ENCODE data around the gene TARS3. TPM values are rescaled to one million over a fixed set of nuclear protein-coding genes. Genes with fewer than 3 reads are reported as not detected.

The TARS3 gene
- total RNA-seq, 1 experiment from 2014 or later: 9.5 TPM

GRCh38 chr15:101608201-101608600, 116.1 kb downstream of the TARS3 start:
- no peak overlapping the region for H3K4me3 Mint-ChIP-seq
- H3K9me3 Mint-ChIP-seq: peaks cover 13% of the 10 kb centered on the region
- ChIA-PET CTCF (interaction anchor here (0.9 to 1.7 kb wide), 2 partner anchors 9 to 47 kb away, joined by 4 read pairs; no protein-coding TSS in a partner anchor), POLR2A (no interaction called here)
- peak; percentile 76 for ATAC-seq
- H3K36me3 Mint-ChIP-seq: 0 out of 2 replicates have a peak, but pooled peaks cover 2% of the 10 kb centered on the region
- H3K4me1 Mint-ChIP-seq: no peaks in the 10 kb centered on the region
- DNase-seq (ENCODE audit: low spot score): no peak
- peaks cover 6% of the 10 kb centered on the region; the same call in 1 of the 2 replicates for H3K27me3 Mint-ChIP-seq (ENCODE audit: low read depth)
- no peak overlapping the region for H3K27ac Mint-ChIP-seq
- TF ChIP-seq TP53 (CRISPR knock-in tag; IDR thresholded peaks at IDR 0.05): no peak
- no peak for TF ChIP-seq CREB1 (CRISPR knock-in tag; IDR thresholded peaks at IDR 0.05)
- TF ChIP-seq FOXP1 (CRISPR knock-in tag; IDR thresholded peaks at IDR 0.05; ENCODE audit: borderline replicate concordance): no peak
- no peak for TF ChIP-seq ZNF423 (CRISPR knock-in tag; IDR thresholded peaks at IDR 0.05)
- TF ChIP-seq CTCF (IDR thresholded peaks at IDR 0.05): no peak
- TF ChIP-seq FOXJ3 (CRISPR knock-in tag; IDR thresholded peaks at IDR 0.05; ENCODE audit: borderline replicate concordance): no peak
- TF ChIP-seq USF1 (CRISPR knock-in tag; IDR thresholded peaks at IDR 0.05): no peak

- H3K36me3 Mint-ChIP-seq: 0 out of 2 replicates have a peak, but pooled peaks cover 2% of the 10 kb centered on the region
- no peak for ATAC-seq
- no peak overlapping the region for H3K4me3 Mint-ChIP-seq
- no peaks in the 10 kb centered on the region for H3K4me1 Mint-ChIP-seq
- H3K27me3 Mint-ChIP-seq (ENCODE audit: low read depth): peaks cover 6% of the 10 kb centered on the region; the same call in 1 of the 2 replicates
- ChIA-PET POLR2A (no interaction called here), CTCF (no interaction called here)
- H3K27ac Mint-ChIP-seq: no peak overlapping the region
- no peak for TF ChIP-seq MLX (CRISPR knock-in tag; IDR thresholded peaks at IDR 0.05)
- no peak for TF ChIP-seq SMAD3 (CRISPR knock-in tag; IDR thresholded peaks at IDR 0.05; ENCODE audit: borderline replicate concordance)
- TF ChIP-seq ZNF232 (CRISPR knock-in tag; IDR thresholded peaks at IDR 0.05): no peak
- no peak for TF ChIP-seq IRF1 (CRISPR knock-in tag; IDR thresholded peaks at IDR 0.05)
- no peak for TF ChIP-seq NR2C2 (CRISPR knock-in tag; IDR thresholded peaks at IDR 0.05)
- no peak for TF ChIP-seq ZNF671 (CRISPR knock-in tag; IDR thresholded peaks at IDR 0.05)
- no peak for TF ChIP-seq NR1H2 (CRISPR knock-in tag; IDR thresholded peaks at IDR 0.05)
- TF ChIP-seq ATF6 (CRISPR knock-in tag; IDR thresholded peaks at IDR 0.05): no peak
- no peak for TF ChIP-seq MXD4 (CRISPR knock-in tag; IDR thresholded peaks at IDR 0.05; ENCODE audit: borderline replicate concordance)
- TF ChIP-seq HMGA2 (CRISPR knock-in tag; IDR thresholded peaks at IDR 0.05): no peak
- TF ChIP-seq ZNF532 (CRISPR knock-in tag; IDR thresholded peaks at IDR 0.05; ENCODE audit: borderline replicate concordance): no peak
- TF ChIP-seq FOXK1 (CRISPR knock-in tag; IDR thresholded peaks at IDR 0.05): no peak
- TF ChIP-seq CREB1 (CRISPR knock-in tag; IDR thresholded peaks at IDR 0.05): no peak
- TF ChIP-seq GTF2I (CRISPR knock-in tag; conservative IDR thresholded peaks at IDR 0.05): no peak
- TF ChIP-seq IRF2 (CRISPR knock-in tag; IDR thresholded peaks at IDR 0.05; ENCODE audit: borderline replicate concordance, low read depth): no peak
- TF ChIP-seq ZBTB21 (CRISPR knock-in tag; IDR thresholded peaks at IDR 0.05; ENCODE audit: borderline replicate concordance): no peak
- TF ChIP-seq SMAD4 (CRISPR knock-in tag; IDR thresholded peaks at IDR 0.05): no peak
- TF ChIP-seq FOXP1 (CRISPR knock-in tag; IDR thresholded peaks at IDR 0.05; ENCODE audit: borderline replicate concordance): no peak
- no peak for TF ChIP-seq NFYB (CRISPR knock-in tag; conservative IDR thresholded peaks at IDR 0.05; ENCODE audit: low read depth)
- no peak for DNase-seq (ENCODE audit: low spot score)
- peaks cover 13% of the 10 kb centered on the region for H3K9me3 Mint-ChIP-seq
Observed at GRCh38 chr15:101607108-101607507, 117.2 kb downstream of the TARS3 start.
